OCI-LY7 (cell line): ENCODE data around the gene CEACAM4.

Experiments used
- EZH2phosphoT487 ChIP-seq: fragments of 200-600 bp; sonication (generic); IDR thresholded peaks from 2 replicates; pipeline ENCODE4 v1.6.1; 2018; ENCODE audit warnings: low read depth, borderline replicate concordance, mild to moderate bottlenecking, mixed run types, antibody characterized with exemption, low read length, moderate library complexity, mixed read lengths
- TF ChIP-seq, protein P1 (sequence below): fragments of 200-600 bp; sonication (generic); conservative IDR thresholded peaks from 2 replicates; pipeline ENCODE4 v1.5.1; 2014; ENCODE audit warnings: mild to moderate bottlenecking, antibody characterized with exemption, low read length, moderate library complexity, mixed read lengths

GRCh38 chr19:41670755-41671154, 43.9 kb upstream of the CEACAM4 start:
- TF ChIP-seq, protein P1, sequence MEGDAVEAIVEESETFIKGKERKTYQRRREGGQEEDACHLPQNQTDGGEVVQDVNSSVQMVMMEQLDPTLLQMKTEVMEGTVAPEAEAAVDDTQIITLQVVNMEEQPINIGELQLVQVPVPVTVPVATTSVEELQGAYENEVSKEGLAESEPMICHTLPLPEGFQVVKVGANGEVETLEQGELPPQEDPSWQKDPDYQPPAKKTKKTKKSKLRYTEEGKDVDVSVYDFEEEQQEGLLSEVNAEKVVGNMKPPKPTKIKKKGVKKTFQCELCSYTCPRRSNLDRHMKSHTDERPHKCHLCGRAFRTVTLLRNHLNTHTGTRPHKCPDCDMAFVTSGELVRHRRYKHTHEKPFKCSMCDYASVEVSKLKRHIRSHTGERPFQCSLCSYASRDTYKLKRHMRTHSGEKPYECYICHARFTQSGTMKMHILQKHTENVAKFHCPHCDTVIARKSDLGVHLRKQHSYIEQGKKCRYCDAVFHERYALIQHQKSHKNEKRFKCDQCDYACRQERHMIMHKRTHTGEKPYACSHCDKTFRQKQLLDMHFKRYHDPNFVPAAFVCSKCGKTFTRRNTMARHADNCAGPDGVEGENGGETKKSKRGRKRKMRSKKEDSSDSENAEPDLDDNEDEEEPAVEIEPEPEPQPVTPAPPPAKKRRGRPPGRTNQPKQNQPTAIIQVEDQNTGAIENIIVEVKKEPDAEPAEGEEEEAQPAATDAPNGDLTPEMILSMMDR: no peak
- no peak for TF ChIP-seq EZH2phosphoT487
